Left hindlimb (tissue), 1 donor: ENCODE results near the gene GABRB2.
"Not testable (repeated sequence)": the region's sequence is repeated elsewhere in the genome, so short reads cannot be mapped to it uniquely, and the experiment has no call there.

Source experiments
- DNase-seq: peaks from one replicate; pipeline ENCODE4 v3.0.0-alpha.2; 2018

Gene GABRB2

DNA sequence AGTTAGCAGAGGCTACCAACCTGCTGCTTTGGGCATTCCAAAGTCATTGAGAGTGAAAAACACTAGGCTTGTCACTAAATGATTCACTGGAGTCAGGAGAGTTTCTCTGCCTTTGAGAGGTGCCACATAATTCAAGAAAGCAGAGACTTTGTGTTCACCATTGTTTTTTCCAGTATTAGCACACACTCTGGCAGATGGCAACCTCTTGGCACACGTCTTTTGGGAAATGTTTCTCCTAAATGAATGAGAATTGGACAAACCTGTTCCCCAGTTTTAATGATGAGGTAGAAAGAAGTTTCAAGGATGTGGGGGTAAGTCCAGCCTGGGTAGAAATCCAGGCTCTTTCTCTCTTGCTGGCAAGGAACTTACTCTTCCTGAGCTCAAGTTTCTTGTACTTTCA lies 259.1 kb downstream of the GABRB2 start:
- no peak for DNase-seq

DNA sequence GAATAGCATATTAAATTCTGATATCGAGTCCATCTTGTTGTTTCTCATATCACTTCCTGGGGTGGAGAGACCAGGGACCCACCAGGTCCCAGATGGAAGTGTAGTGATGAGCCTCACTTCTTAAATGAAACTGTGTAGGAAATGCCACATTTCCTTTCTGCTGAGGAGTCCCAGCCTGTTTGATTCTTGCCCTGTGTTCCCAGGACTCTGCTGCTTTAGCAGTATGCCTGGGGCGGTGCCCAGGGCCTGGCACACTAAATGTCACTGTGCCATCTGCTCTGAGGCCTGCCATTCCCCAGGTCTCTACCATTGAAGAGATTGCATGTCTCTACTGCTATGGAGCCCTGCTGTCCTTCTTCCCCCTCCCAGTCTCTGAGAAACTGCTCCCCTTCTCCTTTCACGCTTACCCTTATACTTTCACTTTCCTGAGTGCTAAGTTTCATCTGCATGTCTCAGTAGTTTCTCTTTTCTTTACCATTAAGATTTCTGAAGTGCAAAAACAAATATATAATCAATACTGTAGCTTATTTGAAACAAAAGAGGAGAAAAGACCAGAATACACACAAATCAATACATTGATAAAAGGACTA lies 260.4 kb downstream of the GABRB2 start:
- no peak for DNase-seq

DNA sequence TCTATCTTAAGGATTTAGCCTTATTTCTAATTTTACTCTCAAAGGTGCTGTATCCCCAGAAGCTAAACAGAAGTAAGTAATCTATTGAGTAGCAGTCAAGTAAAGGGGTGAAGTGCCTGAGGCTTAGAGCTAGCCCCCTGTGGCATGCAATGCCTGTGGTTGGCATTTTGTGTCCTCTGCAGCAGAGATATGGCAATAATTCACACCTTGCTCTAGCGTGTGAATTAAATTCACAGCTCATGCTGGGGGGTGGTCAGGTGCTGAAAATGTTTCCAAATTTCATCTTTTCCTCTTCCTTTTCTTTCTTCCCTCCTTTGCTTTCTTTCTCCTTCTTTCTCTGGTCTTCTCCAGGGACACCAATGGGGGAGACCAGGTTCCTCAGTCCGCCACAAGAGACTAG lies 262.1 kb downstream of the GABRB2 start:
- DNase-seq, result no peak

DNA sequence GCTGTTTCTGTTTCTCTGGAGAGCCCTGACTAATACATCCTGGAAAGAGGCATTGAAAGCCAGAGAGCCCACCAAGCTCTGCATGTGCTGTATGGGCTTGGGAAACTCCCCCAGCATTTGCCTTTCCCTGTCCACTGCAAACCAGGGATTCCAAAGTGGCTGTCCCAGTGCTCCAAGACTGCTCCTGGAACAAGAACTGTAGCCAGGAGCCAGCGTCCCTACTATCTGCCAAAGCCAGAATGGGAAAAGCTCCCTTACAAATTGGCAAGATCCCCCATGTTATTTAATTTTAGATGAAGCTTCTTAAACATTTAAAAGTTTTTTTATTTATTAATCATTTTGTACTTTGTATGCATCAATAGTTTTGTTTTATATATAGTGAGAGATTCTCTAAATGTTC lies 263.2 kb downstream of the GABRB2 start:
- no peak for DNase-seq

DNA sequence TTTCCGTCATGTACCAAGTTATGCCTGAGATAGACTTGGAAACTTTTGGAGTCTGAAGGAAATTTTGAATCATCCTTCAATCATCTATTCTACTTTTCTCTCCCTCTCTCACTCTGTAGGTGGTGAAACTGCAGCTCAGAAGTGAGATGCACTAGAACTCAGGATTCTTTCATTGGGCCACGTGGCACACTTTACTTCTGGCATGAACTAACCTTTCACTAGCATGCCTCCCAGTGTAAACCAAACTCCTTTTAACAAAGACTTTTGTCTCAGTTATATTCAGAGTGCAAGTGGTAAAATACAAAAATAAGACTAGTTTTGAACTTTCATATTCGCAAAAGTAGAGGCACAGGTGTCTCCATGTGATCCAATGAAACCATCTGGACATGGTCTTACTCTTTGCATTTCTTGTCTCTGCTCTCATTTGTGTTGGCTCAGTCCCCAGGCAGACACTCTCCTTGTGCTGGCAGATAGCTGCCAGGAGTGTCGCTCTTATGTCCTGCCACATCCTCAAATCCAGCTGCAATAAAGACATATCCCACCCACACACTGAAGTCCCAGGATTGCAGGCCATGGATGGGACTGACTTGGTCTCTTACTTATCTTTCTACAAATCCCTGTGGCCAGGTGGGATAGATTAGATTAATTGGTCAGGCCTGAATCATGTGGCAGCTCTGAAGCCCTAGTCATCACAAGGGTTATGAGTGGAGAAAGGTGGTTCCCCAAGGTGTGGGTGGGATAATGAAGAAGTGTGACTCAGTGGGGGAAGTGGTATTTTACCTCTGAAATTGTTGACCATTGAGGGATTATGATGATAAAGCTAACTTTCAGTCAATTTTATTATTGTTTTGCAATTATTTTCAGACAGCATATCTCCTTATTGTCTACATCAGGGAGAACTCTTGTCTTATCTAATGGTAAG lies 267.5 kb downstream of the GABRB2 start:
- DNase-seq, result no peak

DNA sequence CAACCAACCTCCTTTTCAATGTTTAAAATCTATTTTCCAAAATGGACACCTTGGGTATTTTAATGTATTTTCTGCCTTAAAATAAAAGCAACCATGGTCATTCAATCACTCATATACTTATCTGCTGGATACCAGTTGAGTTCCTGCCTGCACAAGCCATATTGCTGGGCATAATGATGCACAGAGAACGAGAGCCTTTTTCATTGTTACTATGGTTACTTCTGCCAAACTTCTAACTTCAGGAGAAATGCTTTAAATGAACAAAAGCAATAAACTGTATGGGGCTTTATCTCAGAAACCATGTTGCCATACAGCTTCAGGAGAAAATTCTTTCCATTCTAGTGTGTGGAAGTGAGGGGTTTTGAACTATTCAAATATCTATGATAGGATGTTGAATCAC lies 269.5 kb downstream of the GABRB2 start:
- DNase-seq, result no peak

DNA sequence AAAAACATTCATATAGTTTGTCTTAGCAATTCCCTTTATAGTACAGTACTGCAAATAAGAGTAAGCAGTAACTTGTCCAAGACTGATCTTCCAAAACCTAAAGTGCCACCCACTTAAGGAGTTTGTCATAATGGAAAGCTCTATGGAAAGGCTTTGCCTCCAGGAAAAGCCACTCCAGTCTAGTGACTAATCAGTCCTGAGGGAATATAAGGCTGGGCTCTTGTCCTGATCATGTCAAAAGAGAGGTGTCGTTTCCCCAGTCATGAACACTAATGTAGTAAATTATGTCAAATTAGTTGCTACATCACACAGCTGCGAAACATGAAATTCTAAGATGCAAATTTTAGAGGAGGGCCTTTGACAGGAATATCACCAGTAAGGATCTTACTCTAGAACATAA lies 271.6 kb downstream of the GABRB2 start:
- no peak for DNase-seq

DNA sequence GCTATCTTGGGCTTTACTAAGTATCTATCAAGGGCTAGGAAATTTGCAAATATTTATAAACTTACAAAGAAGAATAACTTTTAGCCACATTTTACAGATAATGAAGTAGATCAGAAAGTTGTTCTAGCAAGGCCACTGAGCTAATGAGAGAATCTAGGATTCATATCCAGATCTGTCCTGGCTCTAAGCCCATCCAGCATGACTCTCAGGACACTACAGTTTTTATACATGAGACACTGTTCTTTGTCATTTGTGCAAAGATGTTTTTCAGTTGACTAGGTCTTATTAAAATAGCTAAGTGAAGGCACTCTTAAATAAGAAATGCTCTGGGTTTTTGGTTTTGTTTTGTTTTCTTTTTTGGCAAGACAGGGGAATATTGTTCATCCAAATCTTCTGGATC lies 273.1 kb downstream of the GABRB2 start:
- no peak for DNase-seq

DNA sequence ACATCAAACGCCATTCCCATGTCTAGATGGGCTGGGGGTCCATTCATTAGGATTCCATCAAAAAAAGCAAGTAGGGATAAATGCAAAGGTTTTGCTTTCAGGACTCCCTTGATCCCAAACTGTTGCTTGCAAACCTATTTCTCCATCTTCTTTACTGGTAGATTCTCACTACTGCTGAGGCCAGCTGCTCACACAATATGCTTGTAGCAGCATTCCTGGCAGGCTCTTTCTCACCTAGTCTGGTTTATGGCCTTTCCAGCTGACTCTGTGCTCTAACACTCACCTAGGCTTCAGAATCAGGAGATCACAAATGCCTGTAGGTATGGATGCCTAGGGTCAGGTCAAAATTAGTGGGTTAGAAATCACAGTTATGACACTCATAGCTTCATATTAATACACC lies 274.7 kb downstream of the GABRB2 start:
- DNase-seq, result no peak

DNA sequence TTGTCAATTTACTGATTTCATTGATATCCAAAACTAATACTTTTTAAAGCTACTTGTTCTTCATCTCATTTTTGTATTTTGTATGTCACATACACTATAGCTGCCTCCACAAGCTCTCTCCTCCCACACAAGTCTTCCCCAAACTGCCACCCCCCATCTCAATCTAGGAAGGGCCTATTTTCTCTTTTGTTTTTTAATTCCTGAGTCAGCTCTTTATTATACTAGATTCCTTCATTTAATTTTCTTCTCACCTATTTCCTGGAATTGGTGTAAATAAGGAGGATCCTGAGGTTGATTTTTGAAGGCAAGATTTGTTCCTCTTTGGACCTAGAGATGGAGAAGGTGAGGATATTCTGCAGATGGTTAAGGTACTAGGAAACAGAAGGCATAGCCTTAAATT lies 277.4 kb downstream of the GABRB2 start:
- DNase-seq, result no peak

DNA sequence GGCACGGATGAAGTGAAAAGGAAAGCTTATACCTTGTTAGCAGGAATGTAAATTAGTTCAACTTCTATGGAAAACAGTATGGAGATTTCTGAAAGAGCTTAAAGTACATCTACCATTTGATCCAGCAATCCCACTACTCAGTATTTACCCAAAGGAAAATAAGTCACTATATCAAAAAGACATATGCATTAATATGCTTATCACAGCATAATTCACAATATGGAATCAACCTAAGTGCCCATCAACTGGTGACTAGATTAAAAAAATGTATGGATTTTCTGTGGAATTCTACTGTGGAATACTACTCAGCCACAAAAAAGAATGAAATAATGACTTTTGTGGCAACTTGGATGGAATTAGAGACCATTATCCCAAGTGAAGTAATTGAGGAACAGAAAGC lies 279.6 kb downstream of the GABRB2 start:
- no peak for DNase-seq

DNA sequence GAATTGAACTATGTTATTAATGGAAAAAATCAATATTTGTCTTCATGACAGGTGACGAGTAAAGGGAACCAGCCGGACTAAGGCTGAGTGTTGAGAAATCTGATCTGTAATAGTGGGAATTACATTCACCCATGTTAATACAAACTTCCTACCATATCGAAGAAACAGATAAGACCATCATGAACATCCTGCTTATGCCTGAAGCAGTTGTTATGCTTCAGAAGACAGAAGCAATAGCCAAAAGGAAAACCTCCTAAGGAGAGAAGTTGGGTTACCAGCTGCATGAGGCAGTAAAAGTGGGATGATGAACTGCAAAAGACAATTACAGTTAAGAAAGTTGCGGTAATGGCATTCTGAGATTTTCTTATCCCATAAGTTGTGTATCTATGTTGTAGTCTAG lies 281.5 kb downstream of the GABRB2 start:
- no peak for DNase-seq

DNA sequence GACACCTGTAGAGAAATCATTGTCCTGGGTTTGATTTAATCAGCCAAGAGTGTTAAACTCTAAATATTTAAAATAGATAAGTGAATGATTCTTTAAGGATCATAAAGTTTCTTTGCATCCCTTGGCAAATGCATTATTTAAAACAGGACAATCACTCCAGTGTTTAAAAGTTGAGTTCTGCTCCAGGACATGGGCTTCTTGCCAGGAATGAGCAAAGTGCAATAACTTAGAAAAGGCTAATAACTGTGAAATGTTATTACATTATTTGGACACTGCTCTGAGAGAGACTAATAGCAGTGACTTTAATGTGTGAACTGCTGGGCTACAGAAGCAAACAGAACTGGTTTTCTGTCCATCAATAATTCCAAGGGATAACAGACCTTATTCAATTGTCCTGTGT lies 283.3 kb downstream of the GABRB2 start:
- DNase-seq, result no peak

DNA sequence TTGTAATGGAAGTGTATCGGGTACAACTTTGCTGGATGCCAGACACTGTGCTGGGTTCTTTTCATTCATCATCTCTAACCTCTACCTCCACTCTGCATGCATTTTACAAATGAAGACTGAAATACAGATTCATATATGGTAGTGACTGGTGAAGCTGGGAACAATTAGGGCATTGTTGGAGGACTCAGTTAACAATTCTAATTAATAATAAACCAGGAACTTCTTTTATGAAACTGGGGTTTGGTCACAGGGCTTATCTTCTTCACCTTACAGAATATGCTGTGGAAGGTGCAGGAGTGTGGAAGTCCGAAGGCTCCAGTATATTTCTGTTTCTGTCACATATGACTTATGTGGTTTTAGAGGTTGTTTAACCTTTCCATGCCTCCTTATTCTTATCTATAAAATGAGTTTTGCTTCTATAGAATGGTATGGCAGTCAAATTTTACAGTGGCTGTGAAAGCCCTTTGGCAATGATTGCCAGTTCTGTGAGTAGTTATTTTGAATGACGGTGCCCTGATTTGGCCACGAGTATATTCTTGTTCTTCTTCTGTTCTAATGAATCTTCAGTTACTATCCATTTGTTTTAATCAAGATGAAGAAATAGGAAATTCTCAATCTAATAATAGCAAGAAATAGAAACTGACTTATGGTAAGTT lies 284.7 kb downstream of the GABRB2 start:
- DNase-seq, result no peak

DNA sequence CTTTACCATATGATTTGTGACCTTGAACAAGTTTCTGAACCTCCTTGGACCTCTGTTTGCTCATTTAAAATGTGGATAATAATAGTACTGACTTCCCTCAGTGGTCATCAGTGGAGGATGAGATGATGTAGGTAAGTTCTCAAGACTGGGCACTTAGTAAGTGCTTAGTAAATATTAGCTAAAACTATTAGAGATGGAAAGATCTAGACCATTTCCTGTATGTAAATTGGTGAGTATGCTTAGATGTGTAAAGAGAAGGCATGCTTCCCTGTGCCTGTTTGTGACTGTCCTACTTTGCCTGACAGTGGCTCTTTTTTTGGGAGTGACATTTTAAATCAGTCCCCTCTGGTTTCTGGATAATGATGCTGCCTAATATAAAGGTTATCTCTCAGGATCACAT lies 288.1 kb downstream of the GABRB2 start:
- DNase-seq, result no peak

DNA sequence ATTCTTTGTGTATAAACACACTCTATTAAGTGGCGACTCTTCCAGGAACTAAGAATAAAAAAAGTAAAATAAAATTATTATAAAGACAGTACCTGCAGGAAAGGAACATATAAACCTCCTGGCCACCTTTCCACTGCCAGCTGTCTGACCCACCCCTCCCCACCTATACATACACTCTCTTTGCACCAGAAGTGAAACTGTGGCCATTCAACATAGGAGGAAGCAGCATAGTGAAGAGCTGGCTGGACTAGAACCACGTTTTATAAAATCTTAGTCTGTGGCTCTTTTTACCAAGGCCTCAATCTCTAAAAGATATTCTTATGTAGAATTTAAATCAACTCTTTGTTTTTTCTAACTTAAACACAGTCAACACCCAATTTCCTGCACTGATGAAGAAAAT lies 289.6 kb downstream of the GABRB2 start:
- no peak for DNase-seq

DNA sequence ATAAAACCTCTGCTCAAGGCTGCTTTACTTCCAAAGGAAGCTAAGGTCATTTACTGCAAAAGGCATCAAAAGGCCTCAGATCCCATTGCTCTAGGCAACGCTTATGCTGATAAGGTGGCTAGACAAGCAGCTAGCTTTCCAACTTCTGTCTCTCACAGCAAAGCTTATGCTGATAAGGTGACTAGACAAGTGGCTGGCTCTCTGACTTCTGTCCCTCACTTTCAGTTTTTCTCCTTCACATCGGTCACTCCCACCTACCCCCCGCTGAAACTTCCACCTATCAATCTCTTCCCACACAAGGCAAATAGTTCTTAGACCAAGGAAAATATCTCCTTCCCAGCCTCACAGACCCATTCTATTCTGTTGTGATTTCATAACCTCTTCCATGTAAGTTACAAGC lies 293.6 kb downstream of the GABRB2 start:
- not testable (repeated sequence) for DNase-seq

DNA sequence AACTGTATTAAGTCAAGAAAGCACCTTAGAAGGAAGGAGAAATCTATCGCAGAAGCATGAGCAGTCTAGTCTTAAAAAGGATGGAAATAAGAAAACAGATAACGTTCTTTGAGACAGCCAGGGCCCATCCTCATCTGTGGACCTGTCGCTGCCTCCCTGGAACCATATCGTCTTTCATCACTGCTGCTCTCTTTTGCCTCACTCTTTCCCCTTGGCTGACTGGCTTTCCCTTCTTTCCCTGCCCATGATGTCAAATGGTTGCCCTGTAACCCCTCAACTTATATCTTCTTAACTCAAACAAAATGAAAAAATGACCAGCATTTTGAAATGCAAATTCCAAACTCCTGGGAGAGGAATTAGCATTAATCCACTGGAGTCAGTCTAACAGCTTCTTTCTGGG lies 299.8 kb downstream of the GABRB2 start:
- DNase-seq, result no peak

DNA sequence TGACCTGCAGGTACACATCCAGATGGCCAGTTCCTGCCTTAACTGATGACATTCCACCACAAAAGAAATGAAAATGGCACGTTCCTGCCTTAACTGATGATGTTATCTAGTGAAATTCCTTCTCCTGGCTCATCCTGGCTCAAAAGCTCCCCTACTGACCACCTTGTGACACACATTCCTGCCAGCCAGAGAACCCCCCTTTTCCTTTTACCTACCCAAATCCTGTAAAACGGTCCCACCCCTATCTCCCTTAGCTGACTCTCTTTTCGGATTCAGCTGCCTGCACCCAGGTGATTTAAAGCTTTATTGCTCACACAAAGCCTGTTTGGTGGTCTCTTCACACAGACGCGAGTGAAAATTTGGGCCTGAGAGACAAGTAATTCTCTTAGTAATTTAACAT lies 300.7 kb downstream of the GABRB2 start:
- DNase-seq, result not testable (repeated sequence)
